ENCODE data around the gene EPHB2. TPM values are rescaled to one million over a fixed set of nuclear protein-coding genes. Genes with fewer than 3 reads are reported as not detected.

The EPHB2 gene
- polyA plus RNA-seq, 4 donors: 1.1 to 52.5 (median 15.8) TPM

GRCh38 chr1:22721122-22721873, 10.7 kb downstream of the EPHB2 start:
- H3K4me3 ChIP-seq (ENCODE audit: low read depth in 1 of 3, low read length in 3 of 3): no peak overlapping the region
- WGBS, 3 donors: 52 to 69% (median 65%) methylated on average over 10 of the region's 10 CpGs
- peaks cover 0 to 48% (median 0%) of the 10 kb centered on the region in 3 donors for H3K36me3 ChIP-seq (ENCODE audit: control insufficient read depth in 3 of 3, insufficient read depth in 2 of 3, low read depth in 1 of 3, low read length in 3 of 3)
- H3K4me1 ChIP-seq (ENCODE audit: control insufficient read depth in 3 of 3, insufficient read depth in 2 of 3, low read depth in 1 of 3, low read length in 2 of 3): peaks cover 0 to 19% (median 0%) of the 10 kb centered on the region in 3 donors
- no peaks in the 10 kb centered on the region for H3K27me3 ChIP-seq (ENCODE audit: control insufficient read depth in 3 of 3, insufficient read depth in 3 of 3, low read length in 3 of 3)
- DNase-seq (no peak), FAIRE-seq (no peak)
- H3K9me3 ChIP-seq (ENCODE audit: control insufficient read depth in 2 of 2, insufficient read depth in 1 of 2, low read depth in 1 of 2, low read length in 1 of 2): no peaks in the 10 kb centered on the region
- no peak overlapping the region for H3K27ac ChIP-seq (ENCODE audit: low read depth in 1 of 3, low read length in 2 of 3)

- Histone ChIP-seq H3K27me3 (ENCODE audit: control insufficient read depth in 3 of 3, insufficient read depth in 3 of 3, low read length in 3 of 3) (no peaks in the 10 kb centered on the region), H3K4me3 (ENCODE audit: low read depth in 1 of 3, low read length in 3 of 3) (peak overlapping the region in 1 of 3 donors; percentile 0), H3K27ac (ENCODE audit: low read depth in 1 of 3, low read length in 2 of 3) (no peak overlapping the region), H3K36me3 (ENCODE audit: control insufficient read depth in 3 of 3, insufficient read depth in 2 of 3, low read depth in 1 of 3, low read length in 3 of 3) (peaks cover 0 to 47% (median 0%) of the 10 kb centered on the region in 3 donors), H3K4me1 (ENCODE audit: control insufficient read depth in 3 of 3, insufficient read depth in 2 of 3, low read depth in 1 of 3, low read length in 2 of 3) (peaks cover 0 to 3% (median 0%) of the 10 kb centered on the region in 3 donors), H3K9me3 (ENCODE audit: control insufficient read depth in 2 of 2, insufficient read depth in 1 of 2, low read depth in 1 of 2, low read length in 1 of 2) (no peaks in the 10 kb centered on the region)
- DNase-seq (no peak), FAIRE-seq (no peak)
- WGBS, 3 donors: 37 to 60% (median 52%) methylated on average over 26 of the region's 26 CpGs
Observed at GRCh38 chr1:22722901-22723550, 12.4 kb downstream of the EPHB2 start.

DNA sequence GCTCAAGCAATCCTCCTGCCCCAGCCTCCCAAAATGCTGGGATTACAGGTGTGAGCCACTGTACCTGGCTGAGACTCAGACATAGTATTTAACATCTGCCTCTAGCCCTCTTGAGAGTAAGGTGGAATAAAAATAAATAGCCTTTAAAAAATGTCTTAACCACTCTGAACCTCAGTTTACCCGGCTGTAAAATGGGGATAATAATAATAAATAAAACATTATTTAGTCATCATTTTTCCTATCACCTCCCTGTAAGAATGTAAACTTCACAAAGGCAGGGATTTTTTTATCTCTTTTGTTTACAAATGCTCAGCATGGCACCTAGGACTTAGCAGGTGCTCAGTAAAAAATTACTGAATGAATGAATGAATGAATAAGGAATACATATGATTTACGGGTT, 17.2 kb downstream of the EPHB2 start:
- H3K4me3 ChIP-seq (ENCODE audit: low read depth in 1 of 3, low read length in 3 of 3): no peak overlapping the region
- DNase-seq (no peak), FAIRE-seq (no peak)
- WGBS, 3 donors: 59 to 73% (median 66%) methylated on average over 2 of the region's 2 CpGs
- H3K27me3 ChIP-seq (ENCODE audit: control insufficient read depth in 3 of 3, insufficient read depth in 3 of 3, low read length in 3 of 3): no peaks in the 10 kb centered on the region
- peaks cover 0 to 53% (median 0%) of the 10 kb centered on the region in 3 donors for H3K36me3 ChIP-seq (ENCODE audit: control insufficient read depth in 3 of 3, insufficient read depth in 2 of 3, low read depth in 1 of 3, low read length in 3 of 3)
- no peaks in the 10 kb centered on the region for H3K9me3 ChIP-seq (ENCODE audit: control insufficient read depth in 2 of 2, insufficient read depth in 1 of 2, low read depth in 1 of 2, low read length in 1 of 2)
- H3K4me1 ChIP-seq (ENCODE audit: control insufficient read depth in 3 of 3, insufficient read depth in 2 of 3, low read depth in 1 of 3, low read length in 2 of 3): peaks cover 0 to 11% (median 0%) of the 10 kb centered on the region in 3 donors
- H3K27ac ChIP-seq (ENCODE audit: low read depth in 1 of 3, low read length in 2 of 3): no peak overlapping the region

DNA sequence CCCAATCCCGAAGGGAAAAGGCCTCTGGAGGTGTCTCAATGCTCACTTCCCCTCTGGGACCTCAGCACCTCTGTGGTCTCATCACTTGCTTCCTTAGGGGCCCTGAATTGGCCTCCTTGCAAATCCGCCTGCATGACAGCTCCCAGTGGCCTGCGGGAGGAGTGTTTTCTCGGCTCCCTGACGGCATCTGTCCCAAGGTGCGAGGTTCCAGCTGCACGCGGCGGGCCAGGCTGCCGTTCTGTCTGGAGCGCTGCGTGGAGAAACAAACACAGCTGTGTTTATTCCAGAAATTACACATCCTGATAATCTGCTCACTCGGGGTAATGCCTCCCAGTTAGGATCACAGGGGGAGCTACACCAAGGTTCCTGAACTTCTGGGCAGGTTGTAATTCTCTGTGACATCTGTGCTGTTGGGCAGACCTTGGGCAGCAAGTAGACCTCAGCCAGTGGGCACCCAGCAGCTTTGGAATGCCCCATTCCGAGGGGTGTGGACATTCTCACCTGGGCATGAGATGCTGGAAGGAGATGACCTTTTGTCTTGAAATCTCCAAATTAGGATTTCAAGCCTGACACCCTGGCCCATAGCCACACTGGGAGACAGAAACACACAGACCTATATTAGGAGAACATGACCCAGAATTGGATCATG, 18.2 kb downstream of the EPHB2 start:
- H3K4me3 ChIP-seq (ENCODE audit: low read depth in 1 of 3, low read length in 3 of 3): no peak overlapping the region
- H3K36me3 ChIP-seq (ENCODE audit: control insufficient read depth in 3 of 3, insufficient read depth in 2 of 3, low read depth in 1 of 3, low read length in 3 of 3): peaks cover 0 to 50% (median 0%) of the 10 kb centered on the region in 3 donors
- no peaks in the 10 kb centered on the region for H3K9me3 ChIP-seq (ENCODE audit: control insufficient read depth in 2 of 2, insufficient read depth in 1 of 2, low read depth in 1 of 2, low read length in 1 of 2)
- H3K27ac ChIP-seq (ENCODE audit: low read depth in 1 of 3, low read length in 2 of 3): peak overlapping the region in 1 of 3 donors; percentile 50
- WGBS, 3 donors: 19 to 45% (median 39%) methylated on average over 14 of the region's 14 CpGs
- DNase-seq: peak in 1 of 2 donors; percentile 44
- H3K4me1 ChIP-seq (ENCODE audit: control insufficient read depth in 3 of 3, insufficient read depth in 2 of 3, low read depth in 1 of 3, low read length in 2 of 3): peaks cover 0 to 11% (median 0%) of the 10 kb centered on the region in 3 donors
- H3K27me3 ChIP-seq (ENCODE audit: control insufficient read depth in 3 of 3, insufficient read depth in 3 of 3, low read length in 3 of 3): no peaks in the 10 kb centered on the region
- no peak for FAIRE-seq

- WGBS, 3 donors: 86 to 100% (median 92%) methylated on average over 1 of the region's 1 CpG
- no peak overlapping the region for H3K4me3 ChIP-seq (ENCODE audit: low read depth in 1 of 3, low read length in 3 of 3)
- FAIRE-seq (no peak), DNase-seq (no peak)
- H3K36me3 ChIP-seq (ENCODE audit: control insufficient read depth in 3 of 3, insufficient read depth in 2 of 3, low read depth in 1 of 3, low read length in 3 of 3): peaks cover 0 to 51% (median 0%) of the 10 kb centered on the region in 3 donors
- peaks cover 0 to 11% (median 0%) of the 10 kb centered on the region in 3 donors for H3K4me1 ChIP-seq (ENCODE audit: control insufficient read depth in 3 of 3, insufficient read depth in 2 of 3, low read depth in 1 of 3, low read length in 2 of 3)
- H3K27me3 ChIP-seq (ENCODE audit: control insufficient read depth in 3 of 3, insufficient read depth in 3 of 3, low read length in 3 of 3): no peaks in the 10 kb centered on the region
- H3K9me3 ChIP-seq (ENCODE audit: control insufficient read depth in 2 of 2, insufficient read depth in 1 of 2, low read depth in 1 of 2, low read length in 1 of 2): no peaks in the 10 kb centered on the region
- H3K27ac ChIP-seq (ENCODE audit: low read depth in 1 of 3, low read length in 2 of 3): peak overlapping the region in 1 of 3 donors; percentile 50
Observed at GRCh38 chr1:22729400-22729773, 18.7 kb downstream of the EPHB2 start.

DNA sequence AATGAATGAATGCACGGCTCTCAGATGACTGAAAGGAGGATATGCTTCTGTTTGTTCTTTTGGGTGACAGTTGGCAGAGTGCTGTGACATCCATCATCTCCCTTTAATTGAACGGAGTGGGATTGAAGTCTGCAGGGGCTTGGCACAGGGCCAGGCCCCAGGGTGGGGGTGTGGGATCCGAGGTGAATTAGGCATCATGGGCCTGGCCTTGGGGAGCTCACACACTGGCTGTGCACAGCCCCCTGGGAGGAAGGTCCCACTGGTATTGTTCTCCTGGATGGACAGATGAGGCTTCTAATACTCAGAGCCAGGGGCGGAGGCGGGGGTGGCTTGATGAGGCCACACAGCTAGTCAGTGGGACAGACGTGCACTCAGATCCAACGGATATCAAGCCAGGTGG, 19.3 kb downstream of the EPHB2 start:
- 38 to 59% (median 47%) methylated on average over 7 of the region's 7 CpGs for WGBS, 3 donors
- Histone ChIP-seq H3K9me3 (ENCODE audit: control insufficient read depth in 2 of 2, insufficient read depth in 1 of 2, low read depth in 1 of 2, low read length in 1 of 2) (no peaks in the 10 kb centered on the region), H3K4me3 (ENCODE audit: low read depth in 1 of 3, low read length in 3 of 3) (no peak overlapping the region), H3K36me3 (ENCODE audit: control insufficient read depth in 3 of 3, insufficient read depth in 2 of 3, low read depth in 1 of 3, low read length in 3 of 3) (peaks cover 0 to 52% (median 0%) of the 10 kb centered on the region in 3 donors), H3K27ac (ENCODE audit: low read depth in 1 of 3, low read length in 2 of 3) (no peak overlapping the region), H3K4me1 (ENCODE audit: control insufficient read depth in 3 of 3, insufficient read depth in 2 of 3, low read depth in 1 of 3, low read length in 2 of 3) (peaks cover 0 to 11% (median 0%) of the 10 kb centered on the region in 3 donors), H3K27me3 (ENCODE audit: control insufficient read depth in 3 of 3, insufficient read depth in 3 of 3, low read length in 3 of 3) (no peaks in the 10 kb centered on the region)
- no peak for DNase-seq
- no peak for FAIRE-seq

DNA sequence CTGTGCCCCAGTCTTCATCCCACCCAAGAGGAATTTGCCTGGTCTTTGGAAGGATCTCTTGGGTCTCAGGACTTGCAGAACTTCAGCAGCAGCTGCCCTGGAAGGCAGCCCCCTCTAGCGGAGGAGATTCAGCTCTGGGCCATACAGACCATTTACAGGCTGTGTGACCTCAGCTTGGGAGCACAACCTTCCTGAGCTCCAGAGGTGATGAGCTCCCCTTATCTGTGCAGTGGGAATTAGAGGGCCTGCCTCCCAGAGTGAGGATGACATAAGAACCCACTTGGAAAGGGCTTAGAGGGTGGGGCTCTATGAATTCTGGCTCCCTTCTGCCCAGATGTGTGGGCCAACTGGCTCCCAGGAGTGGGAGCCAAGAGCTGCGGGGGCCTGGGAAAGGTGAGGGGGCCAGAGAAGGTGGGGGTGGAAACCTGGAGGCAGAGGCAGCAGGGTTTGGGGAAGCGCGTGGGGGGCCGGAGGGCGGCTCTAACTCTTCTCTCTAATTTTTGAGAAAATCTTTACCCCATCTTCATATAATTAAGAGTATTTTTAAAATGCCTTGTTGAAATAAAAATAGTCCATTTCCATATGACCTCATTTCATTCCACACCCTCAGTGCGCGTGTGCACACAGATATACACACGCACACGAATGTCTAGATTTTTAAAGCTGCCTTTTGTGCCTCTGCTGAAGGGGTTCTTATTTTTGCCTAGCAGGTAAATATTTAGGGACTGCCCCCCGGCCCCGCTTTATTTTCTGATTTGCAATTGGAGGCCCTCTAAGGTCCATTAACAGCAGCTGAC, 21.5 kb downstream of the EPHB2 start:
- FAIRE-seq (no peak), DNase-seq (peak in 1 of 2 donors; percentile 37)
- no peaks in the 10 kb centered on the region for H3K9me3 ChIP-seq (ENCODE audit: control insufficient read depth in 2 of 2, insufficient read depth in 1 of 2, low read depth in 1 of 2, low read length in 1 of 2)
- H3K27me3 ChIP-seq (ENCODE audit: control insufficient read depth in 3 of 3, insufficient read depth in 3 of 3, low read length in 3 of 3): no peaks in the 10 kb centered on the region
- no peak overlapping the region for H3K27ac ChIP-seq (ENCODE audit: low read depth in 1 of 3, low read length in 2 of 3)
- peaks cover 0 to 14% (median 0%) of the 10 kb centered on the region in 3 donors for H3K4me1 ChIP-seq (ENCODE audit: control insufficient read depth in 3 of 3, insufficient read depth in 2 of 3, low read depth in 1 of 3, low read length in 2 of 3)
- H3K4me3 ChIP-seq (ENCODE audit: low read depth in 1 of 3, low read length in 3 of 3): no peak overlapping the region
- WGBS, 3 donors: 74 to 77% (median 75%) methylated on average over 12 of the region's 12 CpGs
- peaks cover 0 to 59% (median 0%) of the 10 kb centered on the region in 3 donors for H3K36me3 ChIP-seq (ENCODE audit: control insufficient read depth in 3 of 3, insufficient read depth in 2 of 3, low read depth in 1 of 3, low read length in 3 of 3)

GRCh38 chr1:22733643-22734042, 23.0 kb downstream of the EPHB2 start:
- Histone ChIP-seq H3K27me3 (ENCODE audit: control insufficient read depth in 3 of 3, insufficient read depth in 3 of 3, low read length in 3 of 3) (no peaks in the 10 kb centered on the region), H3K27ac (ENCODE audit: low read depth in 1 of 3, low read length in 2 of 3) (no peak overlapping the region), H3K36me3 (ENCODE audit: control insufficient read depth in 3 of 3, insufficient read depth in 2 of 3, low read depth in 1 of 3, low read length in 3 of 3) (peaks cover 0 to 55% (median 0%) of the 10 kb centered on the region in 3 donors), H3K9me3 (ENCODE audit: control insufficient read depth in 2 of 2, insufficient read depth in 1 of 2, low read depth in 1 of 2, low read length in 1 of 2) (no peaks in the 10 kb centered on the region), H3K4me1 (ENCODE audit: control insufficient read depth in 3 of 3, insufficient read depth in 2 of 3, low read depth in 1 of 3, low read length in 2 of 3) (peaks cover 0 to 13% (median 0%) of the 10 kb centered on the region in 3 donors), H3K4me3 (ENCODE audit: low read depth in 1 of 3, low read length in 3 of 3) (no peak overlapping the region)
- no peak for FAIRE-seq
- 54 to 84% (median 72%) methylated on average over 8 of the region's 8 CpGs for WGBS, 3 donors
- DNase-seq: no peak
